SK-MEL-5 (cell line): ENCODE results near the gene TEDC2. TPM values are rescaled to one million over a fixed set of nuclear protein-coding genes. Genes with fewer than 3 reads are reported as not detected.

ENCODE experiments used
- small RNA-seq, 2 experiments: library from RNA; depleted of rRNA; stranded (forward); fragments of <200 nt; gene quantifications; one replicate each; pipeline ENCODE3, GENCODE V24; 2014
- total RNA-seq: library from RNA; depleted of rRNA; stranded (reverse); fragments of >200 nt; shearing (Covaris generic); gene quantifications from 2 replicates; pipeline ENCODE4 v1.2.3, GENCODE V29; 2014; rRNA removed

The TEDC2 gene
- total RNA-seq, 1 experiment from 2014 or later, result 12.1 TPM

Small RNA genes lying within 50 kb of the gene (small RNA-seq; reads per million reads assigned to genes)
- gene MIR6768, result 0 to 0.24 reads per million in 2 experiments

Other genes starting within 250 kb of the TEDC2 start
- 0.96 and 1.6 TPM in 2 replicates for gene BRICD5, start 249.2 kb upstream of the TEDC2 start, total RNA-seq
- 13.6 and 15.1 TPM in 2 replicates for gene PGP, start 245.3 kb upstream of the TEDC2 start, total RNA-seq
- 17.5 and 19.0 TPM in 2 replicates for gene E4F1, start 236.5 kb upstream of the TEDC2 start, total RNA-seq
- gene DNASE1L2, start 223.7 kb upstream of the TEDC2 start, total RNA-seq, result 1.0 and 1.3 TPM in 2 replicates
- 44.5 and 47.7 TPM in 2 replicates for gene ECI1, start 208.5 kb upstream of the TEDC2 start, total RNA-seq
- 101 and 113 TPM in 2 replicates for gene RNPS1, start 192.0 kb upstream of the TEDC2 start, total RNA-seq
- gene ABCA3, start 119.4 kb upstream of the TEDC2 start, total RNA-seq, result 0.24 and 0.40 TPM in 2 replicates
- 12.9 and 14.5 TPM in 2 replicates for gene CCNF, start 30.7 kb upstream of the TEDC2 start, total RNA-seq
- gene NTN3, start 11.2 kb downstream of the TEDC2 start, total RNA-seq, result 0.21 TPM in 1 of 2 replicates, not detected in the other
- gene TBC1D24, start 15.0 kb downstream of the TEDC2 start, total RNA-seq, result 5.7 and 9.3 TPM in 2 replicates
- 77.8 and 90.0 TPM in 2 replicates for gene ATP6V0C, start 53.8 kb downstream of the TEDC2 start, total RNA-seq
- 119 and 124 TPM in 2 replicates for gene AMDHD2, start 60.3 kb downstream of the TEDC2 start, total RNA-seq
- gene CEMP1, start 71.3 kb downstream of the TEDC2 start, total RNA-seq, result not detected in 2 replicates
- gene PDPK1, start 77.9 kb downstream of the TEDC2 start, total RNA-seq, result 12.3 and 16.3 TPM in 2 replicates
- 21.5 and 23.4 TPM in 2 replicates for gene KCTD5, start 222.4 kb downstream of the TEDC2 start, total RNA-seq